NCI-H748 (cell line): Measurements from ENCODE around the gene EEF2.

Experiments
- DNase-seq: peaks from one replicate; lab custom pipeline; 2025; ENCODE audit not compliant: unreplicated experiment; lab: John Stamatoyannopoulos, UW

Gene EEF2

GRCh38 chr19:3986260-3987041, 1.2 kb upstream of the EEF2 start:
- DNase-seq: peak; percentile 80

- peak; percentile 50 for DNase-seq
Measured at GRCh38 chr19:3985643-3986259, 488 bp upstream of the EEF2 start.

GRCh38 chr19:3984584-3984907, 717 bp downstream of the EEF2 start:
- DNase-seq: no peak

- DNase-seq: no peak
Measured at GRCh38 chr19:3983936-3984583, 1.2 kb downstream of the EEF2 start.

GRCh38 chr19:3983542-3983914, 1.7 kb downstream of the EEF2 start:
- DNase-seq: no peak

- DNase-seq: no peak
Measured at GRCh38 chr19:3982701-3983541, 2.3 kb downstream of the EEF2 start.

GRCh38 chr19:3981736-3982681, 3.3 kb downstream of the EEF2 start:
- DNase-seq: no peak

- DNase-seq: no peak
Measured at GRCh38 chr19:3981373-3981735, 3.9 kb downstream of the EEF2 start.

GRCh38 chr19:3980353-3981251, 4.7 kb downstream of the EEF2 start:
- no peak for DNase-seq

GRCh38 chr19:3979674-3980352, 5.5 kb downstream of the EEF2 start:
- DNase-seq: no peak

- DNase-seq: no peak
Measured at GRCh38 chr19:3979289-3979673, 6.0 kb downstream of the EEF2 start.

- no peak for DNase-seq
Measured at GRCh38 chr19:3978145-3978544, 7.1 kb downstream of the EEF2 start.

GRCh38 chr19:3977242-3978143, 7.8 kb downstream of the EEF2 start:
- DNase-seq: no peak

GRCh38 chr19:3976495-3977241, 8.6 kb downstream of the EEF2 start:
- DNase-seq: no peak

GRCh38 chr19:3975637-3976087, 9.6 kb downstream of the EEF2 start:
- no peak for DNase-seq

GRCh38 chr19:3975144-3975543, 10.1 kb downstream of the EEF2 start:
- no peak for DNase-seq
